ENCODE results near the gene ATP2B3.
"Not testable (repeated sequence)": the region's sequence is repeated elsewhere in the genome, so short reads cannot be mapped to it uniquely, and the experiment has no call there.

ATP2B3 gene

GRCh38 chrX:153592091-153592833 is 74.8 kb downstream of the ATP2B3 start:
- no peak for DNase-seq (ENCODE audit: low read depth in 3 of 3, low spot score in 1 of 3)

- DNase-seq (ENCODE audit: low read depth in 3 of 3, low spot score in 1 of 3), result no peak
Observed at GRCh38 chrX:153592966-153593688, 75.7 kb downstream of the ATP2B3 start.

GRCh38 chrX:153593811-153594500 is 76.5 kb downstream of the ATP2B3 start:
- DNase-seq (ENCODE audit: low read depth in 3 of 3, low spot score in 1 of 3), result no peak

GRCh38 chrX:153595387-153595786 is 77.9 kb downstream of the ATP2B3 start:
- no peak for DNase-seq (ENCODE audit: low read depth in 3 of 3, low spot score in 1 of 3)

GRCh38 chrX:153595859-153596857 is 78.7 kb downstream of the ATP2B3 start:
- no peak for DNase-seq (ENCODE audit: low read depth in 3 of 3, low spot score in 1 of 3)

- DNase-seq (ENCODE audit: low read depth in 3 of 3, low spot score in 1 of 3), result no peak
Observed at GRCh38 chrX:153596981-153597750, 79.7 kb downstream of the ATP2B3 start.

GRCh38 chrX:153598541-153599191 is 81.2 kb downstream of the ATP2B3 start, which contains the start of gene CCNQ:
Gene CCNQ, minus strand, starts transcription at chrX:153599139. Its CDS starts 66 bp downstream, at chrX:153599073.
- no peak for DNase-seq (ENCODE audit: low read depth in 3 of 3, low spot score in 1 of 3)

- DNase-seq (ENCODE audit: low read depth in 3 of 3, low spot score in 1 of 3), result peak; percentile 67 to 76 (median 71)
Observed at GRCh38 chrX:153599192-153600031, 82.0 kb downstream of the ATP2B3 start.

GRCh38 chrX:153600032-153600373 is 82.6 kb downstream of the ATP2B3 start:
- DNase-seq (ENCODE audit: low read depth in 3 of 3, low spot score in 1 of 3), result no peak

- no peak for DNase-seq (ENCODE audit: low read depth in 3 of 3, low spot score in 1 of 3)
Observed at GRCh38 chrX:153600921-153601320, 83.5 kb downstream of the ATP2B3 start.

GRCh38 chrX:153601511-153602110 is 84.2 kb downstream of the ATP2B3 start:
- DNase-seq (ENCODE audit: low read depth in 3 of 3, low spot score in 1 of 3), result no peak

- no peak for DNase-seq (ENCODE audit: low read depth in 3 of 3, low spot score in 1 of 3)
Observed at GRCh38 chrX:153602601-153603000, 85.2 kb downstream of the ATP2B3 start.

GRCh38 chrX:153603131-153603656 is 85.8 kb downstream of the ATP2B3 start:
- no peak for DNase-seq (ENCODE audit: low read depth in 3 of 3, low spot score in 1 of 3)

- DNase-seq (ENCODE audit: low read depth in 3 of 3, low spot score in 1 of 3), result not testable (repeated sequence)
Observed at GRCh38 chrX:153604666-153605380, 87.4 kb downstream of the ATP2B3 start.

- DNase-seq (ENCODE audit: low read depth in 3 of 3, low spot score in 1 of 3), result no peak
Observed at GRCh38 chrX:153606503-153606902, 89.1 kb downstream of the ATP2B3 start.

- no peak for DNase-seq (ENCODE audit: low read depth in 3 of 3, low spot score in 1 of 3)
Observed at GRCh38 chrX:153608376-153608775, 90.9 kb downstream of the ATP2B3 start.

GRCh38 chrX:153608806-153609205 is 91.4 kb downstream of the ATP2B3 start:
- DNase-seq (ENCODE audit: low read depth in 3 of 3, low spot score in 1 of 3), result no peak

Data from stimulated activated CD4-positive, alpha-beta T cell treated with anti-CD3 and anti-CD28 coated beads, TNF-alpha, amount 100 ng/mL, for 1 hour (primary cell).